Frontal cortex (tissue), 4 donors: ENCODE data around the gene COX7A2. TPM values are rescaled to one million over a fixed set of nuclear protein-coding genes. Genes with fewer than 3 reads are reported as not detected.

Experiments
- DNase-seq, 2 donors: peaks; one replicate each; pipeline ENCODE4 v3.0.0; 2012; ENCODE audit warnings: low spot score in 2 of 2
- FAIRE-seq: peaks from 2 replicates; lab custom pipeline; 2012; peaks lifted over from hg19 to GRCh38; lab: Jason Lieb, UNC
- total RNA-seq: library from RNA; depleted of rRNA; stranded (reverse); fragments of >200 nt; gene quantifications from one replicate; pipeline ENCODE4 v1.2.3, GENCODE V29; 2014
- donor health status: control.
- donor health status: control.
- donor health status: control.

COX7A2 gene
- total RNA-seq, 1 donor from 2014 or later, result 247 TPM

GRCh38 chr6:75272145-75272840 is 28.7 kb upstream of the COX7A2 start:
- no peak for FAIRE-seq
- no peak for DNase-seq

- no peak for DNase-seq
- no peak for FAIRE-seq
These were observed 25.4 kb upstream of the COX7A2 start for GRCh38 chr6:75268988-75269354.

- FAIRE-seq, result no peak
- no peak for DNase-seq
These were observed 24.8 kb upstream of the COX7A2 start for GRCh38 chr6:75268121-75268987.

GRCh38 chr6:75267461-75267860 is 23.9 kb upstream of the COX7A2 start:
- FAIRE-seq (no peak), DNase-seq (no peak)

GRCh38 chr6:75266716-75267291 is 23.2 kb upstream of the COX7A2 start:
- DNase-seq (peak in 1 of 2 donors; percentile 33), FAIRE-seq (peak; percentile 92)

DNA sequence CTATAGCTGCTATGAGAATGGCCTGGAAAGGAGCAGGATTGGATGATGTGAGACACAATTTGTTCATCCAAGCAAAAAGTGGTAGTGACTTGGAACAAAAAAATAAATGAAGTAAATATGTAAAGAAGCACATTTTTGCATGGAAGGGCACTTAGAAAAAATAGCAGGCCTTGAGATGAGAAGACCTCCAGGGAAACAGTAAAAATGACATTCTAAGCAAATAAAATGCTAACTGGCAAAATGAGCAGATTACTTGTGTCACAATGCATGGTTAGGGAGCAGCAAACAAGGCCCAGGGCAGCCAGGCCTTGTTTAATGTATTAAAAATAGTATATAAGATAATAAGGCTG is 19.8 kb upstream of the COX7A2 start:
- FAIRE-seq (no peak), DNase-seq (no peak)

- FAIRE-seq (no peak), DNase-seq (no peak)
These were observed 19.3 kb upstream of the COX7A2 start for GRCh38 chr6:75262716-75263400.

GRCh38 chr6:75261299-75261698 is 17.7 kb upstream of the COX7A2 start:
- DNase-seq (no peak), FAIRE-seq (no peak)

- no peak for FAIRE-seq
- DNase-seq, result no peak
These were observed 13.9 kb upstream of the COX7A2 start for GRCh38 chr6:75257343-75258087.

DNA sequence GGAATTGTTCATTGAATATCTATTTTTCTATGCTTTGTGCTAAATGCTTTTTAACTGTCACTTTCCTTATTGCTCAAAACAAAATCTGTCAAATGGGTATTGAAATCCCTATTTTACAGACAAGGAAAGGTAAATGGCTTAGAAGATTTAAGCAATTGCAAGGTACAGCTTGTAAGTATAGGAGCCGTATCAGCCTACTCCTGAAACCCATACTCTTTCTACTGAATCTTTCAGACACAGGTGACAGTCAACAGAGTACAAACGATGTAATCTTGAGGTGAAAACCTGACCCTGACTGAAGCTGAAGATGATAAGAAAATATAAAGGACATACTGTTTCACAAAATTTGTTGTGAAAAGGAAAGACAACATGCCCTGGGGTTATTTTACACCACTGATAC is 7.0 kb upstream of the COX7A2 start:
- DNase-seq (no peak), FAIRE-seq (no peak)

- DNase-seq (no peak), FAIRE-seq (no peak)
These were observed 6.2 kb upstream of the COX7A2 start for GRCh38 chr6:75249837-75250236.

DNA sequence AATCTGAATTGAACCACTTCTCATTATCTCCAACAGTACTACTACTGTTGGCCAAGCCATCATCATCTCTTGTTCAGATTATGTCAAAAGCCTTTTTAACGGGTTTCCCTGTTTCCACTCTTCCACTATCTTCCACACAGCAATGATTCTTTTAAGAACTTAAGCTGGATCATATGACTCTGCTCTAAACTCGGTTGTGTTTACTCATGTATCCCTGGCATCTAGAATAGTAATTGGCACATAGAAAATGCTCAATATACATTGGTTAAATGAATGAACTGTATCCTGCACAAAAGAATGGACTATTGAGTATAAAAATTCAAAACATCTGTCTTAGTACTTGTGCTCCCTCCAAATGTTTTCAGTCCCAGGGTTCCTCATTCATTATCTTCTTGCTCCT is 2.8 kb upstream of the COX7A2 start:
- FAIRE-seq, result no peak
- no peak for DNase-seq

DNA sequence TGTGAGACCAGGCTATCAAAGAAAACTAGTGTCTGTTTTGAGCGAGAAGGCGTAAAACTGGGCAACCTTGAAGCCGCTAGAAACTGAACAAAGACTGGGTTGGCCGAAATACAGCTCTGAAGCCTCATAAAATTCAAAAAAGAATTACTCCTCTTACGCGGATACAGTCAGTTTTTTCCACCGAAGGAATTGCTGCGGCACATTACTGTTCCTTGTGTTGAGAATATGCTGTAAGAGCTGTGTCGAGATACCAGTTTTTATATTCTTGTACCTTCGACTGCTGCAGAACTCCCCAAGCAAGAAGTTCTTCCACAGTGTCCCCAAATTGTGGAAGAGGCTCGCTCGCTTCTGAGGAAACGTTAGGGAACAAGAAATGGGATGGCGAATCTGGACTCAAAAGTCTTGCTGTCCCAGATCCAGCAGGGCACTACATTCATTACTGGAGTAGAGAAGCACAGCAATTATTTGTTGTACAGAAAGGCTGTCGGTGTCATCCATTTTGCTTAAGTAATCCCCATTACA is 523 bp upstream of the COX7A2 start:
- no peak for FAIRE-seq

GRCh38 chr6:75236630-75237029 is 7.0 kb downstream of the COX7A2 start:
- no peak for DNase-seq
- FAIRE-seq, result no peak

More for the DNA sequence above, 523 bp upstream of the COX7A2 start:
- DNase-seq, result no peak

- DNase-seq (no peak), FAIRE-seq (no peak)
These were observed 8.3 kb downstream of the COX7A2 start for GRCh38 chr6:75235271-75235670.

DNA sequence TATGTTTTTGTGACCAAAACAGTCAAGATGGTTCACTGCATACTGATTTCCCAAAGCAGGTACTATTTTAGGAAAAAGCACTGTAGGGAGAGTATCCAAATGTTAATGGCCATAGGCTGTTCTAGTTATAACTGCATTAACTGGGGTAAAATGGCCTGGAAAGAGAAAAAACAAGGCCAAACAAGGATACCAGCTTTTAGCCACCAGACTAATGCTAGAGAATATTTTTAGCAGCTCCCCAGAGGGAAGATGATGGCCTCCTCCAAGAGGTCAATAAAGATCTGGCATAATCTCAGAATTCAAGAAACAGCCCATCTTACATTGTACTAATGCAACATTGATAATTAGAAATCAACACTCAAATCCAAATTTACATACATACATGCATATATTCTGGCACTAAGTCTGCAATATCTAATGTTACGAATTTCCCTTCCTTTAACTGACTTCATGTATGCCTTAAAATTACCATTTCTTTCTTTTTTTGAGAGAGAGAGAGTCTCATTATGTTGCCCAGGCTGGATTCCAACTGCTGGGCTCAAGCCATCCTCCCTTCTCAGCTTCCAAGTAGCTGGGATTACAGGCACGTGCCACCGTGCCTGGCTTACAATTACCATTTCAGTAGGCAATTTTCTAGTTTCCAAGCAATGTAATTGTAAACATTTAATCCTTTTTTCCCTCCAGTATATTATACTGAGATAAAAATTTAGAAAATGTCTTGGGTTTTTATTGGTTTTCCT is 9.3 kb downstream of the COX7A2 start:
- DNase-seq (no peak), FAIRE-seq (no peak)

- no peak for FAIRE-seq
These were observed 10.4 kb downstream of the COX7A2 start for GRCh38 chr6:75233092-75233615.

GRCh38 chr6:75230484-75231325 is 12.9 kb downstream of the COX7A2 start:
- peak in 1 of 2 donors; percentile 24 for DNase-seq
- FAIRE-seq, result no peak

More at GRCh38 chr6:75233092-75233615, 10.4 kb downstream of the COX7A2 start:
- no peak for DNase-seq
